Testis (tissue), 3 donors: ENCODE results near the gene PRKN. TPM values are rescaled to one million over a fixed set of nuclear protein-coding genes. Genes with fewer than 3 reads are reported as not detected.

Source experiments
- DNase-seq: peaks from one replicate; pipeline ENCODE4 v3.0.0-alpha.2; 2019
- H3K27ac ChIP-seq, 2 donors: fragments of 200-600 bp; sonication (generic); one replicate each; pipeline ENCODE4 v1.5.1; 2019
- H3K27me3 ChIP-seq: fragments of 200-600 bp; sonication (generic); one replicate; pipeline ENCODE4 v1.5.1; 2019
- H3K36me3 ChIP-seq: fragments of 200-600 bp; sonication (generic); one replicate; pipeline ENCODE4 v1.5.1; 2017; ENCODE audit warnings: low read depth; ENCODE audit errors: missing control alignments
- H3K4me1 ChIP-seq: fragments of 200-600 bp; sonication (generic); one replicate; pipeline ENCODE4 v1.5.1; 2019
- H3K4me3 ChIP-seq, 2 donors: fragments of 200-600 bp; sonication (generic); one replicate each; pipeline ENCODE4 v1.5.1; 2017 to 2019
- H3K9me3 ChIP-seq: fragments of 200-600 bp; sonication (generic); one replicate; pipeline ENCODE4 v1.5.1; 2017
- CTCF ChIP-seq, 3 experiments: fragments of 450-650 bp in 2 of 3; fragments of 200-600 bp in 1 of 3; sonication (generic) in 1 of 3; IDR thresholded peaks; one replicate each; pipeline ENCODE4 v1.5.1; 2016 to 2019; ENCODE audit warnings: antibody characterized with exemption in 3 of 3, mild to moderate bottlenecking in 2 of 3, moderate library complexity in 1 of 3
- POLR2A ChIP-seq: fragments of 450-650 bp; IDR thresholded peaks from one replicate; pipeline ENCODE4 v1.6.1; 2017; ENCODE audit warnings: antibody characterized with exemption, mild to moderate bottlenecking, moderate library complexity
- WGBS, 2 donors: methylation state at CpG; one replicate each; pipeline ENCODE4 v1.1.5; 2018; 5-methylcytosine and 5-hydroxymethylcytosine counted together
- intact Hi-C: fragments of 100-400 bp; cut with DNase I; formaldehyde crosslinking; loops from one replicate; pipeline ENCODE4 v1.15.1; 2023; ENCODE audit warnings: low total_unique reads
- polyA plus RNA-seq: library from polyadenylated mRNA; stranded (reverse); fragments of 350-450 nt; fragmentation: Illumina TruSeq; extraction: RNeasy Lipid Tissue Mini Kit (QIAGEN cat#74804); gene quantifications from one replicate; pipeline ENCODE4 v1.2.3, GENCODE V29; 2014; ENCODE audit warnings: low read depth, low replicate concordance; ENCODE audit not compliant: insufficient read depth
- total RNA-seq, 2 donors: library from RNA; depleted of rRNA; stranded (reverse); fragments of >200 nt; gene quantifications; one replicate each; pipeline ENCODE4 v1.2.3, GENCODE V29; 2016

The PRKN gene
- total and polyA plus RNA-seq, 3 donors from 2014 or later, result 19.1 to 34.5 (median 28.8) TPM

GRCh38 chr6:162442687-162443086, 284.9 kb downstream of the PRKN start:
- TF ChIP-seq POLR2A (no peak), CTCF (IDR thresholded peaks at IDR 0.05) (peak in 1 of 3 experiments; percentile 23)
- H3K36me3 ChIP-seq, result no peaks in the 10 kb centered on the region
- no peak overlapping the region for H3K27ac ChIP-seq
- intact Hi-C loops, result no loop called here
- no peaks in the 10 kb centered on the region for H3K27me3 ChIP-seq
- H3K4me1 ChIP-seq, result no peaks in the 10 kb centered on the region
- no peak overlapping the region for H3K4me3 ChIP-seq
- DNase-seq, result peak; percentile 39
- no peaks in the 10 kb centered on the region for H3K9me3 ChIP-seq
- WGBS, 2 donors, result 71 to 72% methylated on average over 6 of the region's 6 CpGs

- H3K9me3 ChIP-seq, result no peaks in the 10 kb centered on the region
- no peak overlapping the region for H3K4me3 ChIP-seq
- 89% methylated on average over 5 of the region's 5 CpGs for WGBS, 2 donors
- H3K36me3 ChIP-seq, result no peaks in the 10 kb centered on the region
- H3K27me3 ChIP-seq, result no peaks in the 10 kb centered on the region
- DNase-seq, result no peak
- no peak overlapping the region for H3K27ac ChIP-seq
- intact Hi-C loops, result no loop called here
- no peak for TF ChIP-seq CTCF (IDR thresholded peaks at IDR 0.05)
- no peak for TF ChIP-seq POLR2A
- no peaks in the 10 kb centered on the region for H3K4me1 ChIP-seq
Observed at GRCh38 chr6:162441991-162442390, 285.6 kb downstream of the PRKN start.

GRCh38 chr6:162438980-162439379, 288.6 kb downstream of the PRKN start:
- Histone ChIP-seq H3K9me3 (no peaks in the 10 kb centered on the region), H3K27ac (no peak overlapping the region), H3K4me3 (no peak overlapping the region), H3K36me3 (no peaks in the 10 kb centered on the region), H3K27me3 (no peaks in the 10 kb centered on the region), H3K4me1 (no peaks in the 10 kb centered on the region)
- 91 to 100% methylated on average over 2 of the region's 2 CpGs for WGBS, 2 donors
- TF ChIP-seq POLR2A, result no peak
- no peak for TF ChIP-seq CTCF (IDR thresholded peaks at IDR 0.05)
- intact Hi-C loops, result no loop called here
- no peak for DNase-seq

- DNase-seq, result no peak
- no peaks in the 10 kb centered on the region for H3K4me1 ChIP-seq
- TF ChIP-seq POLR2A, result no peak
- TF ChIP-seq CTCF (IDR thresholded peaks at IDR 0.05), result no peak
- H3K36me3 ChIP-seq, result no peaks in the 10 kb centered on the region
- no peak overlapping the region for H3K4me3 ChIP-seq
- H3K27me3 ChIP-seq, result no peaks in the 10 kb centered on the region
- no peak overlapping the region for H3K27ac ChIP-seq
- intact Hi-C loops, result no loop called here
- H3K9me3 ChIP-seq, result no peaks in the 10 kb centered on the region
Observed at GRCh38 chr6:162435071-162435470, 292.5 kb downstream of the PRKN start.

- H3K27ac ChIP-seq, result no peak overlapping the region
- H3K9me3 ChIP-seq, result no peaks in the 10 kb centered on the region
- no peak for TF ChIP-seq POLR2A
- H3K4me1 ChIP-seq, result no peaks in the 10 kb centered on the region
- no peaks in the 10 kb centered on the region for H3K27me3 ChIP-seq
- no peak for DNase-seq
- H3K4me3 ChIP-seq, result no peak overlapping the region
- 94 to 97% methylated on average over 4 of the region's 4 CpGs for WGBS, 2 donors
- H3K36me3 ChIP-seq, result no peaks in the 10 kb centered on the region
- intact Hi-C loops, result no loop called here
Observed at GRCh38 chr6:162421004-162421403, 306.6 kb downstream of the PRKN start.
